HL-60 (cell line): ENCODE results near the gene DLG3.

ENCODE experiments used
- DNase-seq, 2 experiments: peaks; one replicate each; pipeline ENCODE4 v3.0.0-alpha.2; 2010 to 2020; ENCODE audit warnings: low read depth in 1 of 2, low spot score in 1 of 2
- H3K27ac ChIP-seq: fragments of 250-450 bp; sonication (Bioruptor Pico); replicated peaks from 2 replicates; pipeline ENCODE4 v1.5.1; 2020; ENCODE audit warnings: mild to moderate bottlenecking, moderate library complexity
- H3K27me3 ChIP-seq: fragments of 250-450 bp; sonication (Bioruptor Pico); 2 replicates; pipeline ENCODE4 v1.5.1; 2021; ENCODE audit warnings: mild to moderate bottlenecking, moderate library complexity; ENCODE audit not compliant: insufficient read depth, poor library complexity, severe bottlenecking
- H3K4me3 ChIP-seq: replicated peaks from 2 replicates; pipeline ENCODE4 v1.5.1; 2011; ENCODE audit warnings: mild to moderate bottlenecking, control low read depth, low read length; ENCODE audit not compliant: insufficient read depth
- GABPA ChIP-seq: IDR thresholded peaks from 2 replicates; pipeline ENCODE4 v1.6.1; 2012; ENCODE audit warnings: low read depth
- POLR2AphosphoS5 ChIP-seq: IDR thresholded peaks from 2 replicates; pipeline ENCODE4 v1.6.1; 2012; ENCODE audit warnings: low read depth
- SPI1 ChIP-seq: IDR thresholded peaks from 2 replicates; pipeline ENCODE4 v1.6.1; 2012; ENCODE audit warnings: low read depth, mild to moderate bottlenecking, borderline replicate concordance
- TF ChIP-seq, protein P1 (sequence below): IDR thresholded peaks from one replicate; pipeline ENCODE4 v1.5.1; 2011; ENCODE audit warnings: low read length, control low read depth, inconsistent platforms; ENCODE audit not compliant: insufficient read depth
- TF ChIP-seq, protein P2 (sequence below): IDR thresholded peaks from 2 replicates; pipeline ENCODE4 v1.6.1; 2012; ENCODE audit warnings: low read depth; ENCODE audit not compliant: insufficient replicate concordance

The DLG3 gene

DNA sequence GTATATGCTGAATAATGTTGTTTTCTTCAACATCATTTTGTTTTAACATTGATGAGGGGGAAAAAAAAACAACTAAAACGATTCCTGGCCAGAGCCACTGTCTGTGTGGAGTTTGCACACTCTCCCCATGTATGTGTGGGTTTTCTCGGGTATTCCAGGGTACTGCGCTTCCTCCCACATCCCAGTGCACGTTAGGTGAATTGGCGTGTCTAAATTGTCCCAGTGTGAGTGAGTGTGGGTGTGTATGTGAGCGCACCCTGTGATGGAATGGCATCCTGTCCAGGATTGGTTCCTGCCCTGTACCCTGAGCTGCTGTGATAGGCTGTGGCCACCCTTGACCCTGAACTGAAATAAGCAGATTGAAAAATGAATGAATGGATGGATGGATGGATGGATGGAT lies 2.4 kb upstream of the DLG3 start:
- no peak overlapping the region for H3K27ac ChIP-seq
- H3K27me3 ChIP-seq = peaks cover 8% of the 10 kb centered on the region
- no peak for DNase-seq
- no peak overlapping the region for H3K4me3 ChIP-seq
- TF ChIP-seq POLR2AphosphoS5 (no peak), GABPA (no peak), SPI1 (no peak)
- TF ChIP-seq, protein P1, sequence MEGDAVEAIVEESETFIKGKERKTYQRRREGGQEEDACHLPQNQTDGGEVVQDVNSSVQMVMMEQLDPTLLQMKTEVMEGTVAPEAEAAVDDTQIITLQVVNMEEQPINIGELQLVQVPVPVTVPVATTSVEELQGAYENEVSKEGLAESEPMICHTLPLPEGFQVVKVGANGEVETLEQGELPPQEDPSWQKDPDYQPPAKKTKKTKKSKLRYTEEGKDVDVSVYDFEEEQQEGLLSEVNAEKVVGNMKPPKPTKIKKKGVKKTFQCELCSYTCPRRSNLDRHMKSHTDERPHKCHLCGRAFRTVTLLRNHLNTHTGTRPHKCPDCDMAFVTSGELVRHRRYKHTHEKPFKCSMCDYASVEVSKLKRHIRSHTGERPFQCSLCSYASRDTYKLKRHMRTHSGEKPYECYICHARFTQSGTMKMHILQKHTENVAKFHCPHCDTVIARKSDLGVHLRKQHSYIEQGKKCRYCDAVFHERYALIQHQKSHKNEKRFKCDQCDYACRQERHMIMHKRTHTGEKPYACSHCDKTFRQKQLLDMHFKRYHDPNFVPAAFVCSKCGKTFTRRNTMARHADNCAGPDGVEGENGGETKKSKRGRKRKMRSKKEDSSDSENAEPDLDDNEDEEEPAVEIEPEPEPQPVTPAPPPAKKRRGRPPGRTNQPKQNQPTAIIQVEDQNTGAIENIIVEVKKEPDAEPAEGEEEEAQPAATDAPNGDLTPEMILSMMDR = no peak
- TF ChIP-seq, protein P2, sequence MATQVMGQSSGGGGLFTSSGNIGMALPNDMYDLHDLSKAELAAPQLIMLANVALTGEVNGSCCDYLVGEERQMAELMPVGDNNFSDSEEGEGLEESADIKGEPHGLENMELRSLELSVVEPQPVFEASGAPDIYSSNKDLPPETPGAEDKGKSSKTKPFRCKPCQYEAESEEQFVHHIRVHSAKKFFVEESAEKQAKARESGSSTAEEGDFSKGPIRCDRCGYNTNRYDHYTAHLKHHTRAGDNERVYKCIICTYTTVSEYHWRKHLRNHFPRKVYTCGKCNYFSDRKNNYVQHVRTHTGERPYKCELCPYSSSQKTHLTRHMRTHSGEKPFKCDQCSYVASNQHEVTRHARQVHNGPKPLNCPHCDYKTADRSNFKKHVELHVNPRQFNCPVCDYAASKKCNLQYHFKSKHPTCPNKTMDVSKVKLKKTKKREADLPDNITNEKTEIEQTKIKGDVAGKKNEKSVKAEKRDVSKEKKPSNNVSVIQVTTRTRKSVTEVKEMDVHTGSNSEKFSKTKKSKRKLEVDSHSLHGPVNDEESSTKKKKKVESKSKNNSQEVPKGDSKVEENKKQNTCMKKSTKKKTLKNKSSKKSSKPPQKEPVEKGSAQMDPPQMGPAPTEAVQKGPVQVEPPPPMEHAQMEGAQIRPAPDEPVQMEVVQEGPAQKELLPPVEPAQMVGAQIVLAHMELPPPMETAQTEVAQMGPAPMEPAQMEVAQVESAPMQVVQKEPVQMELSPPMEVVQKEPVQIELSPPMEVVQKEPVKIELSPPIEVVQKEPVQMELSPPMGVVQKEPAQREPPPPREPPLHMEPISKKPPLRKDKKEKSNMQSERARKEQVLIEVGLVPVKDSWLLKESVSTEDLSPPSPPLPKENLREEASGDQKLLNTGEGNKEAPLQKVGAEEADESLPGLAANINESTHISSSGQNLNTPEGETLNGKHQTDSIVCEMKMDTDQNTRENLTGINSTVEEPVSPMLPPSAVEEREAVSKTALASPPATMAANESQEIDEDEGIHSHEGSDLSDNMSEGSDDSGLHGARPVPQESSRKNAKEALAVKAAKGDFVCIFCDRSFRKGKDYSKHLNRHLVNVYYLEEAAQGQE = no peak

DNA sequence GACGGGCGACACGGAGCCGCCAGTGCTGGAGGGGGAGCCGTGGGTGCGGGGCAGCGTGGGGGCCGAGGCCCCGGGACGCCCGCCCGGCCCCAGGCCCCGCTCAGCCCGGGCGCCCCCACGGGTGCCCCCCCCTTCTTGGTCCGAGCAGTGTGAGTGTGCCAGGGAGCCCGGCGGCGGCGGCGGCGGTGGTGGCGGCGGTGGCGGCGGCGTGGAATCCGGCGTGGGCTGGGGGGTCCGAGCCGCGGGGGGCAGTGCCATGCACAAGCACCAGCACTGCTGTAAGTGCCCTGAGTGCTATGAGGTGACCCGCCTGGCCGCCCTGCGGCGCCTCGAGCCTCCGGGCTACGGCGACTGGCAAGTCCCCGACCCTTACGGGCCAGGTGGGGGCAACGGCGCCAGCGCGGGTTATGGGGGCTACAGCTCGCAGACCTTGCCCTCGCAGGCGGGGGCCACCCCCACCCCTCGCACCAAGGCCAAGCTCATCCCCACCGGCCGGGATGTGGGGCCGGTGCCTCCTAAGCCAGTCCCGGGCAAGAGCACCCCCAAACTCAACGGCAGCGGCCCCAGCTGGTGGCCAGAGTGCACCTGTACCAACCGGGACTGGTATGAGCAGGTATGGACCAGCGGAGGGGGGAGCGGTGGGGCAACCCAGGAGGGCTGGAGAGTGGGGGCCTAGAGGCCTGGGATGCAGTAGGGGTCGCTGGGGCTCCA lies 466 bp downstream of the DLG3 start:
- Histone ChIP-seq H3K27ac (no peak overlapping the region), H3K4me3 (no peak overlapping the region), H3K27me3 (peaks cover 8% of the 10 kb centered on the region)
- no peak for DNase-seq
- TF ChIP-seq, protein P2 = no peak
- TF ChIP-seq GABPA (no peak), POLR2AphosphoS5 (no peak), SPI1 (no peak)
- TF ChIP-seq, protein P1 = no peak

DNA sequence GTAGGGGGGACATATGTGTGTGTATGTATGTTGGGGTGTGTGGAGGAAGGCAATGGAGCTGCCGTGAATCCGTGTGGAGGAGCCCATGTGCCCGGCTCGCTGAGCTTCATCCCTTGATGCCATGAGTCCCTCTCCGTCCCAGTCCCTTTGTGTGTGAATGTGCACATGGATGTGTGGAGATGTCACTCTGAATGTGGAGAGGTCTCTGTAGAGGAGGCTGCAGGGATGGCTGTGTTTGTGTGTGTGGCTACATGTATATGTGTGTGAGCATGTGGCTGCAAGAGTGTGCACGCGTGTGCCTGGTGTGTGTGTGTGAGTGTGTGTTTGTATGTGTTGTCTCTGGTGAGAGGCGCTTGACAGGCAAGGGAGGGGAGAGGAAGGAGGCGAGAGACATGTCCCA lies 1.3 kb downstream of the DLG3 start:
- no peak overlapping the region for H3K27ac ChIP-seq
- no peak overlapping the region for H3K4me3 ChIP-seq
- no peak for DNase-seq
- peaks cover 8% of the 10 kb centered on the region for H3K27me3 ChIP-seq
- TF ChIP-seq POLR2AphosphoS5 (no peak), SPI1 (no peak), GABPA (no peak)
- TF ChIP-seq, protein P1 = no peak
- TF ChIP-seq, protein P2 = no peak
